HepG2 (cell line): ENCODE results near the gene ZNF512B. TPM values are rescaled to one million over a fixed set of nuclear protein-coding genes. Genes with fewer than 3 reads are reported as not detected.

ENCODE experiments used
- ATAC-seq: fragments of 200-7000 bp; cut with Tn5 transposase; 3 replicates; pipeline ENCODE4 v1.9.1; 2020; ENCODE audit warnings: mild to moderate bottlenecking, moderate library complexity
- BruUV-seq: library from RNA; stranded (reverse); fragments of 400-500 nt; replicated peaks from 2 replicates; lab custom pipeline; 2021; lab: Mats Ljungman, UMichigan
- CTCF ChIA-PET: fragments of 300-600 bp; formaldehyde crosslinking; extraction: SDS; loops from one replicate; lab custom pipeline; 2021; ENCODE audit warnings: low total read pairs, inconsistent platforms, low intra/inter-chr PET ratio; lab: Yijun Ruan, JAX
- POLR2A ChIA-PET: fragments of 350-600 bp; sonication (Branson Sonifier 250); formaldehyde crosslinking; loops from one replicate; lab custom pipeline; 2020; ENCODE audit warnings: antibody characterized with exemption, inconsistent platforms; lab: Yijun Ruan, JAX
- DNase-seq: peaks from one replicate; pipeline ENCODE4 v3.0.0-alpha.2; 2015; ENCODE audit warnings: low spot score
- FAIRE-seq: peaks from 3 replicates; lab custom pipeline; 2011; peaks lifted over from hg19 to GRCh38; lab: Jason Lieb, UNC
- H2AFZ ChIP-seq: one replicate; pipeline ENCODE4 v1.6.1; 2011; ENCODE audit warnings: low read length, inconsistent platforms
- H3K27ac ChIP-seq: fragments of 300-600 bp; 3 replicates; pipeline ENCODE4 v1.8.0; 2011; ENCODE audit warnings: mixed run types, mild to moderate bottlenecking, mixed read lengths, low read length, inconsistent platforms; ENCODE audit not compliant: insufficient read depth; ENCODE audit errors: extremely low read length
- H3K27me3 ChIP-seq, 2 experiments: fragments of 200-600 bp in 1 of 2; 2 replicates in 1 of 2; 3 replicates in 1 of 2; pipeline versions ENCODE4 v1.6.0 to v1.8.0; 2011; ENCODE audit warnings: low read length in 2 of 2, mild to moderate bottlenecking in 2 of 2, moderate library complexity in 2 of 2, inconsistent platforms in 1 of 2; ENCODE audit not compliant: insufficient read depth in 2 of 2, control insufficient read depth in 1 of 2
- H3K36me3 ChIP-seq, 2 experiments: fragments of 200-600 bp in 1 of 2; replicated peaks in 1 of 2; 2 replicates in 1 of 2; 3 replicates in 1 of 2; pipeline versions ENCODE4 v1.5.1 to v1.8.0; 2011; ENCODE audit warnings: low read length in 2 of 2, inconsistent platforms in 1 of 2; ENCODE audit not compliant: insufficient read depth in 2 of 2, control insufficient read depth in 1 of 2
- H3K4me1 ChIP-seq: 2 replicates; pipeline ENCODE4 v1.5.1; 2012; ENCODE audit warnings: low read length, inconsistent platforms; ENCODE audit not compliant: insufficient read depth
- H3K4me2 ChIP-seq: 2 replicates; pipeline ENCODE4 v1.6.0; 2011; ENCODE audit warnings: low read depth, low read length, inconsistent platforms
- H3K4me3 ChIP-seq, 3 experiments: fragments of 200-600 bp in 1 of 3; sonication (generic), shearing (Covaris generic) in 1 of 3; replicated peaks in 1 of 3; 2 replicates each; pipeline ENCODE4 v1.5.1; 2011 to 2016; ENCODE audit warnings: low read length in 3 of 3, inconsistent platforms in 2 of 3, low read depth in 2 of 3, mild to moderate bottlenecking in 2 of 3, control low read depth in 1 of 3, mixed read lengths in 1 of 3; ENCODE audit not compliant: insufficient read depth in 1 of 3
- H3K79me2 ChIP-seq: one replicate; pipeline ENCODE4 v1.6.1; 2011; ENCODE audit warnings: low read length, inconsistent platforms; ENCODE audit not compliant: insufficient read depth
- H3K9ac ChIP-seq: 2 replicates; pipeline ENCODE4 v1.6.0; 2011; ENCODE audit warnings: mild to moderate bottlenecking, low read depth, low read length, inconsistent platforms; ENCODE audit not compliant: insufficient read depth
- H3K9me3 ChIP-seq: 2 replicates; pipeline ENCODE4 v1.5.1; 2012; ENCODE audit warnings: mild to moderate bottlenecking, low read length
- H4K20me1 ChIP-seq: 2 replicates; pipeline ENCODE4 v1.6.0; 2011; ENCODE audit warnings: inconsistent platforms, mild to moderate bottlenecking, low read length, moderate library complexity; ENCODE audit not compliant: insufficient read depth
- ONECUT2 ChIP-seq: sonication (generic); formaldehyde crosslinking; IDR thresholded peaks from 2 replicates; pipeline ENCODE4 v1.4.0; 2020; ENCODE audit warnings: missing genetic modification reagents
- ZFP91 ChIP-seq: sonication (generic); formaldehyde crosslinking; IDR thresholded peaks from 2 replicates; pipeline ENCODE4 v1.9.0; 2022; ENCODE audit warnings: missing genetic modification reagents, mild to moderate bottlenecking, borderline replicate concordance
- ZNF609 ChIP-seq: sonication (generic); formaldehyde crosslinking; IDR thresholded peaks from 2 replicates; pipeline ENCODE4 v1.4.0; 2020; ENCODE audit warnings: mild to moderate bottlenecking, missing genetic modification reagents, borderline replicate concordance
- ZNF687 ChIP-seq: sonication (generic); formaldehyde crosslinking; IDR thresholded peaks from 2 replicates; pipeline ENCODE4 v1.5.1; 2020; ENCODE audit warnings: mild to moderate bottlenecking, missing genetic modification reagents, moderate library complexity
- WGBS: methylation state at CpG from one replicate; pipeline ENCODE4 v1.1.6; 2017; ENCODE audit warnings: low lambda C conversion rate; 5-methylcytosine and 5-hydroxymethylcytosine counted together
- in situ Hi-C: cut with HindIII; loops from 2 replicates; pipeline ENCODE4 v1.10.0; 2017; ENCODE audit warnings: low pct_unique_long_range_greater_than_20kb; ENCODE audit not compliant: extremely low pct_ligation_motif_present
- intact Hi-C: fragments of 100-400 bp; cut with micrococcal nuclease; formaldehyde crosslinking; loops from one replicate; pipeline ENCODE4 v1.10.0; 2022; ENCODE audit not compliant: unreplicated experiment
- polyA plus RNA-seq, 8 experiments: library from polyadenylated mRNA; depleted of rRNA in 3 of 8; stranded (reverse) in 7 of 8; unstranded in 1 of 8; fragments of >200 nt; fragmentation: Illumina TruSeq in 4 of 8; extraction: Trizol in 4 of 8; gene quantifications; 2 replicates each; pipeline versions ENCODE4 v1.2.1 to v1.2.3, GENCODE V29; 2011 to 2016; ENCODE audit warnings: low read depth in 4 of 8, missing spikeins in 1 of 8, mixed read lengths in 1 of 8; ENCODE audit not compliant: insufficient read depth in 1 of 8
- total RNA-seq, 5 experiments: library from RNA; depleted of rRNA; stranded (reverse); fragments of >200 nt; fragmentation: Illumina TruSeq; extraction: Trizol; gene quantifications; 2 replicates each; pipeline ENCODE4 v1.2.3, GENCODE V29; 2016; ENCODE audit warnings: low read depth in 1 of 5
- TF ChIP-seq, protein P1 (sequence below): sonication (generic); formaldehyde crosslinking; IDR thresholded peaks from 2 replicates; pipeline ENCODE4 v1.4.0; 2020; ENCODE audit warnings: missing genetic modification reagents
- TF ChIP-seq, protein P2 (sequence below): sonication (generic); formaldehyde crosslinking; conservative IDR thresholded peaks from 2 replicates; pipeline ENCODE4 v1.8.0; 2022; ENCODE audit warnings: low read depth, missing genetic modification reagents

ZNF512B gene
- total and polyA plus RNA-seq, 2 of the 13 experiments (the other 11 are each of a cell fraction or from before 2014, with no cell fraction given): 11.5 to 30.6 TPM

DNA sequence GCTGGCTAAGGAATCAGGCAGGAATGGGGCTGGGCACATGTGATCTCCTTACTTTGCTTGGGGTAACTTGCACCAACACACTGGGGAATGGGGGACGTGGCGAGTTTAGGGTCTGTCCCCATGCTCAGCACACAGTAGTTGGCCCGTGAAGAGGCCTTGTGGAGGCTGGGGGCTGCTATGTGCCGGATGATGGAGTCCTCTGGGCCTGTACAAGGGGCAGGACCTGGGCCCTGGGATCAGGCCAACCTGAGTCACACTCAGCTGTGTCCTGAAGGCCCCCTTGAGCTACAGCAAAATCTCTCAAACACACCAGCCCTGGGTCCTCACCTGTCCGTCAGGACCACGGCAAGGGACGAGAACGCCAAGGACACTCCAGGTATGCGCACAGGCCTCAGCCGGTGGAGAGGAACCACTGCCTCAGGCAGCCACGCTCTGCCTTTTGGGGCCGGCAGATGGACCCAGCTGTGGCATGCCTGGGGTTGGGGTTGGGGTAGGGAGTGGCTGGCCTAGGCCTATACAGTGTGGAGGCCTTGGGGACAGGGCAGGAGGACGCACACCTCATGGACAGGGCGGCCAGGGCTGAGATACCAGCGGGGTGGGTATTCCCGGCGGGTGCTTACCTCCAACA lies 24.6 kb downstream of the ZNF512B start:
- H3K9me3 ChIP-seq: no peaks in the 10 kb centered on the region
- no peak; the same call in 1 of the 2 replicates for TF ChIP-seq ZNF687
- peak; percentile 59; the same call in 1 of the 2 replicates for TF ChIP-seq ZFP91 (CRISPR knock-in tag)
- TF ChIP-seq ZNF609 (CRISPR knock-in tag): no peak
- TF ChIP-seq, protein P1, sequence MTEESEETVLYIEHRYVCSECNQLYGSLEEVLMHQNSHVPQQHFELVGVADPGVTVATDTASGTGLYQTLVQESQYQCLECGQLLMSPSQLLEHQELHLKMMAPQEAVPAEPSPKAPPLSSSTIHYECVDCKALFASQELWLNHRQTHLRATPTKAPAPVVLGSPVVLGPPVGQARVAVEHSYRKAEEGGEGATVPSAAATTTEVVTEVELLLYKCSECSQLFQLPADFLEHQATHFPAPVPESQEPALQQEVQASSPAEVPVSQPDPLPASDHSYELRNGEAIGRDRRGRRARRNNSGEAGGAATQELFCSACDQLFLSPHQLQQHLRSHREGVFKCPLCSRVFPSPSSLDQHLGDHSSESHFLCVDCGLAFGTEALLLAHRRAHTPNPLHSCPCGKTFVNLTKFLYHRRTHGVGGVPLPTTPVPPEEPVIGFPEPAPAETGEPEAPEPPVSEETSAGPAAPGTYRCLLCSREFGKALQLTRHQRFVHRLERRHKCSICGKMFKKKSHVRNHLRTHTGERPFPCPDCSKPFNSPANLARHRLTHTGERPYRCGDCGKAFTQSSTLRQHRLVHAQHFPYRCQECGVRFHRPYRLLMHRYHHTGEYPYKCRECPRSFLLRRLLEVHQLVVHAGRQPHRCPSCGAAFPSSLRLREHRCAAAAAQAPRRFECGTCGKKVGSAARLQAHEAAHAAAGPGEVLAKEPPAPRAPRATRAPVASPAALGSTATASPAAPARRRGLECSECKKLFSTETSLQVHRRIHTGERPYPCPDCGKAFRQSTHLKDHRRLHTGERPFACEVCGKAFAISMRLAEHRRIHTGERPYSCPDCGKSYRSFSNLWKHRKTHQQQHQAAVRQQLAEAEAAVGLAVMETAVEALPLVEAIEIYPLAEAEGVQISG (CRISPR knock-in tag): no peak
- TF ChIP-seq, protein P2, sequence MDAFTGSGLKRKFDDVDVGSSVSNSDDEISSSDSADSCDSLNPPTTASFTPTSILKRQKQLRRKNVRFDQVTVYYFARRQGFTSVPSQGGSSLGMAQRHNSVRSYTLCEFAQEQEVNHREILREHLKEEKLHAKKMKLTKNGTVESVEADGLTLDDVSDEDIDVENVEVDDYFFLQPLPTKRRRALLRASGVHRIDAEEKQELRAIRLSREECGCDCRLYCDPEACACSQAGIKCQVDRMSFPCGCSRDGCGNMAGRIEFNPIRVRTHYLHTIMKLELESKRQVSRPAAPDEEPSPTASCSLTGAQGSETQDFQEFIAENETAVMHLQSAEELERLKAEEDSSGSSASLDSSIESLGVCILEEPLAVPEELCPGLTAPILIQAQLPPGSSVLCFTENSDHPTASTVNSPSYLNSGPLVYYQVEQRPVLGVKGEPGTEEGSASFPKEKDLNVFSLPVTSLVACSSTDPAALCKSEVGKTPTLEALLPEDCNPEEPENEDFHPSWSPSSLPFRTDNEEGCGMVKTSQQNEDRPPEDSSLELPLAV (CRISPR knock-in tag): no peak
- no peak for TF ChIP-seq ONECUT2 (CRISPR knock-in tag)

More for the DNA sequence above, 24.6 kb downstream of the ZNF512B start:
- in situ Hi-C loops (no loop called here), intact Hi-C loops (no loop called here)
- FAIRE-seq: no peak
- Histone ChIP-seq H3K79me2 (peaks cover 39% of the 10 kb centered on the region), H3K9ac (no peak overlapping the region), H3K27ac (no peak overlapping the region), H3K4me3 (no peak overlapping the region), H3K4me1 (peaks cover 18% of the 10 kb centered on the region), H4K20me1 (peaks cover 66% of the 10 kb centered on the region), H3K4me2 (no peak overlapping the region), H3K36me3 (peaks cover 50 to 69% of the 10 kb centered on the region in 2 experiments), H2AFZ (no peak overlapping the region), H3K27me3 (no peaks in the 10 kb centered on the region)
- no peak for DNase-seq
- POLR2A ChIA-PET: no interaction called here
- CTCF ChIA-PET: no interaction called here
- BruUV-seq: no TSS peak
- WGBS: 98% methylated on average over 13 of the region's 17 CpGs
- ATAC-seq: no peak
